HEK293 (cell line): ENCODE measurements around the gene FRMD8.

Source experiments
- CTCF ChIA-PET: fragments of 350-600 bp; formaldehyde crosslinking; extraction: SDS; loops from one replicate; lab custom pipeline; 2021; ENCODE audit warnings: antibody characterized with exemption; lab: Yijun Ruan, JAX
- POLR2A ChIA-PET: fragments of 300-600 bp; formaldehyde crosslinking; extraction: SDS; loops from one replicate; lab custom pipeline; 2020; ENCODE audit warnings: antibody characterized with exemption, inconsistent platforms; lab: Yijun Ruan, JAX
- H3K27ac ChIP-seq: fragments of 200-500 bp; sonication (Bioruptor generic); 2 replicates; pipeline ENCODE4 v1.5.1; 2014; ENCODE audit warnings: low read depth, low read length, control low read depth, inconsistent platforms; ENCODE audit errors: extremely low read depth
- H3K36me3 ChIP-seq, 2 experiments: fragments of 200-500 bp in 1 of 2; sonication (Bioruptor generic) in 1 of 2; 1 replicate in 1 of 2; 2 replicates in 1 of 2; pipeline ENCODE4 v1.5.1; 2014 to 2017; ENCODE audit warnings: inconsistent platforms in 2 of 2, low read length in 2 of 2; ENCODE audit not compliant: control insufficient read depth in 2 of 2, insufficient read depth in 1 of 2
- H3K4me1 ChIP-seq: fragments of 200-500 bp; sonication (Bioruptor generic); 2 replicates; pipeline ENCODE4 v1.5.1; 2014; ENCODE audit warnings: mild to moderate bottlenecking, low read length, inconsistent platforms; ENCODE audit not compliant: control insufficient read depth, insufficient read depth
- H3K4me3 ChIP-seq: 2 replicates; pipeline ENCODE4 v1.5.1; 2011; ENCODE audit warnings: low read depth, mild to moderate bottlenecking, control low read depth, low read length, moderate library complexity
- H3K9me3 ChIP-seq: fragments of 200-500 bp; sonication (Bioruptor generic); 2 replicates; pipeline ENCODE4 v1.5.1; 2014; ENCODE audit warnings: low read depth, low read length, inconsistent platforms; ENCODE audit not compliant: control insufficient read depth, insufficient read depth
- GLIS1 ChIP-seq: fragments of 450-650 bp; formaldehyde crosslinking; IDR thresholded peaks from 2 replicates; pipeline ENCODE4 v1.5.1; 2016; ENCODE audit warnings: missing biosample characterization, missing genetic modification characterization
- GLIS2 ChIP-seq: fragments of 450-650 bp; formaldehyde crosslinking; IDR thresholded peaks from 2 replicates; pipeline ENCODE4 v1.5.1; 2016; ENCODE audit warnings: missing biosample characterization, missing genetic modification characterization
- KLF16 ChIP-seq: fragments of 450-650 bp; formaldehyde crosslinking; IDR thresholded peaks from 2 replicates; pipeline ENCODE4 v1.5.1; 2017; ENCODE audit warnings: missing biosample characterization, missing genetic modification characterization
- OVOL3 ChIP-seq: fragments of 450-650 bp; formaldehyde crosslinking; IDR thresholded peaks from 2 replicates; pipeline ENCODE4 v1.5.1; 2016; ENCODE audit warnings: missing biosample characterization, missing genetic modification characterization
- REPIN1 ChIP-seq: fragments of 450-650 bp; formaldehyde crosslinking; IDR thresholded peaks from 2 replicates; pipeline ENCODE4 v1.5.1; 2017; ENCODE audit warnings: missing biosample characterization, missing genetic modification characterization, low read depth
- SP2 ChIP-seq: fragments of 450-650 bp; formaldehyde crosslinking; IDR thresholded peaks from 2 replicates; pipeline ENCODE4 v1.5.1; 2016; ENCODE audit warnings: missing biosample characterization, missing genetic modification characterization
- SP7 ChIP-seq: fragments of 450-650 bp; formaldehyde crosslinking; IDR thresholded peaks from 2 replicates; pipeline ENCODE4 v1.5.1; 2016; ENCODE audit warnings: missing biosample characterization, missing genetic modification characterization
- ZBTB17 ChIP-seq: fragments of 450-650 bp; formaldehyde crosslinking; IDR thresholded peaks from 2 replicates; pipeline ENCODE4 v1.5.1; 2016; ENCODE audit warnings: missing biosample characterization, missing genetic modification characterization
- ZBTB7A ChIP-seq: fragments of 450-650 bp; formaldehyde crosslinking; IDR thresholded peaks from 2 replicates; pipeline ENCODE4 v1.5.1; 2016; ENCODE audit warnings: low read depth, missing biosample characterization, missing genetic modification characterization
- ZEB2 ChIP-seq: fragments of 450-650 bp; formaldehyde crosslinking; IDR thresholded peaks from 2 replicates; pipeline ENCODE4 v1.5.1; 2016; ENCODE audit warnings: missing biosample characterization, missing genetic modification characterization
- ZFP37 ChIP-seq: fragments of 450-650 bp; formaldehyde crosslinking; IDR thresholded peaks from 2 replicates; pipeline ENCODE4 v1.5.1; 2016; ENCODE audit warnings: missing biosample characterization, missing genetic modification characterization
- ZFP41 ChIP-seq: fragments of 450-650 bp; formaldehyde crosslinking; IDR thresholded peaks from 2 replicates; pipeline ENCODE4 v1.5.1; 2016; ENCODE audit warnings: missing biosample characterization, missing genetic modification characterization, borderline replicate concordance
- ZNF121 ChIP-seq: fragments of 450-650 bp; formaldehyde crosslinking; IDR thresholded peaks from 2 replicates; pipeline ENCODE4 v1.5.1; 2016; ENCODE audit warnings: missing biosample characterization, missing genetic modification characterization
- ZNF16 ChIP-seq: fragments of 450-650 bp; formaldehyde crosslinking; IDR thresholded peaks from 2 replicates; pipeline ENCODE4 v1.5.1; 2016; ENCODE audit warnings: low read depth, missing biosample characterization, missing genetic modification characterization
- ZNF169 ChIP-seq: fragments of 450-650 bp; formaldehyde crosslinking; IDR thresholded peaks from 2 replicates; pipeline ENCODE4 v1.5.1; 2016; ENCODE audit warnings: missing biosample characterization, missing genetic modification characterization
- ZNF24 ChIP-seq: fragments of 450-650 bp; formaldehyde crosslinking; IDR thresholded peaks from 2 replicates; pipeline ENCODE4 v1.5.1; 2016; ENCODE audit warnings: missing biosample characterization, missing genetic modification characterization
- ZNF391 ChIP-seq: fragments of 450-650 bp; formaldehyde crosslinking; IDR thresholded peaks from 2 replicates; pipeline ENCODE4 v1.5.1; 2016; ENCODE audit warnings: low read depth, missing biosample characterization, missing genetic modification characterization, borderline replicate concordance
- ZNF501 ChIP-seq: fragments of 450-650 bp; formaldehyde crosslinking; IDR thresholded peaks from 2 replicates; pipeline ENCODE4 v1.5.1; 2016; ENCODE audit warnings: missing biosample characterization, missing genetic modification characterization
- ZNF629 ChIP-seq: fragments of 450-650 bp; formaldehyde crosslinking; IDR thresholded peaks from 2 replicates; pipeline ENCODE4 v1.5.1; 2017; ENCODE audit warnings: missing biosample characterization, missing genetic modification characterization
- ZNF660 ChIP-seq: fragments of 450-650 bp; IDR thresholded peaks from 2 replicates; pipeline ENCODE4 v1.5.1; 2018; ENCODE audit warnings: missing biosample characterization, mild to moderate bottlenecking, missing genetic modification characterization
- TF ChIP-seq, protein P1 (sequence below): fragments of 450-650 bp; formaldehyde crosslinking; IDR thresholded peaks from 2 replicates; pipeline ENCODE4 v1.5.1; 2016; ENCODE audit warnings: missing biosample characterization, missing genetic modification characterization
- TF ChIP-seq, protein P2 (sequence below): fragments of 450-650 bp; formaldehyde crosslinking; IDR thresholded peaks from 2 replicates; pipeline ENCODE4 v1.5.1; 2016; ENCODE audit warnings: missing biosample characterization, missing genetic modification characterization
- TF ChIP-seq, protein P3 (sequence below): fragments of 450-650 bp; formaldehyde crosslinking; IDR thresholded peaks from 2 replicates; pipeline ENCODE4 v1.5.1; 2016; ENCODE audit warnings: missing biosample characterization, missing genetic modification characterization
- TF ChIP-seq, protein P4 (sequence below): fragments of 450-650 bp; formaldehyde crosslinking; IDR thresholded peaks from 2 replicates; pipeline ENCODE4 v1.5.1; 2017; ENCODE audit warnings: missing biosample characterization, missing genetic modification characterization
- TF ChIP-seq, protein P5 (sequence below): fragments of 450-650 bp; formaldehyde crosslinking; IDR thresholded peaks from 2 replicates; pipeline ENCODE4 v1.5.1; 2016; ENCODE audit warnings: missing biosample characterization, missing genetic modification characterization

Gene FRMD8, protein sequence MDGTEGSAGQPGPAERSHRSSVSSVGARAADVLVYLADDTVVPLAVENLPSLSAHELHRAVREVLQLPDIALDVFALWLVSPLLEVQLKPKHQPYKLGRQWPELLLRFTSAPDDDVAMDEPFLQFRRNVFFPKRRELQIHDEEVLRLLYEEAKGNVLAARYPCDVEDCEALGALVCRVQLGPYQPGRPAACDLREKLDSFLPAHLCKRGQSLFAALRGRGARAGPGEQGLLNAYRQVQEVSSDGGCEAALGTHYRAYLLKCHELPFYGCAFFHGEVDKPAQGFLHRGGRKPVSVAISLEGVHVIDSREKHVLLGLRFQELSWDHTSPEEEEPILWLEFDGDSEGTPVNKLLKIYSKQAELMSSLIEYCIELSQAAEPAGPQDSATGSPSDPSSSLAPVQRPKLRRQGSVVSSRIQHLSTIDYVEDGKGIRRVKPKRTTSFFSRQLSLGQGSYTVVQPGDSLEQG

DNA sequence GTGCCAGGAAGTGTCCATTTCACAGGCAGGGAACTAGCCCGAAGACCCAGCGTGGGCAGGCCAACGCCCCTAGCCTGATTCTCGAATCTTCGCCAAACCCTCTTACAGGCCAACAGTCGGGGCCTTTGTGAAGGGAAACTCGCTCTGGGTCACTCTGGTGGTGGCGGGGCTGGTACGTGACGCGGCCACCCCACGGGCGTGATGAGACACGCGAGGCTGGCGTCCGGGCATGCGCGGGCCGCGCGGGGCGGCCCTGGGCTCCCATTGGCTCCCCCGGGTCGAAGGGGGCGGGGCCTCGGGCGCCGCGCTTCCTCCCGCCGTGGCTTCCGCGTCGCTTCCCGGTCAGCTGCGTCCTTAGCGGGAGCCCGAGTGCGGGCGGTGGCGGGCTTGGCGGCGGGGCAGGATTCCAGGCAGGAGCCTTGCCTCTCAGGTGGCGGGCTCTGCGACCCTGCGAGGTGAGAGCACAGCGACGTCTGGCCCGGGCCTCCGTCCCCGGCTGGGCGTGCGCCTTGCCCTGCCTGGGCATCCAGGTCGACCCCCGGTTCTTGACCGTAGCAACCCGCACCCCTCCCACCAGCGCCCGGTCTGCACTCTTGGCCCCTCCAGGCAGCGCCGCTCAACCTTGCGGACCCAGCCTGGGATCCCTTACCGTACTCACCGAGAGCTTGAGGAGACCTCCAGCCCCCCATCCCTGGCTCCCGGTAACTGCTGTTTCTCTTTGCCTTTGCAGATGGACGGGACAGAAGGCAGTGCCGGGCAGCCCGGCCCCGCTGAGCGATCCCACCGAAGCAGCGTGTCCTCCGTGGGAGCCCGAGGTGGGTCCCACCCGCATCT lies at the start of gene FRMD8:
FRMD8 (plus strand) TSS at position 331 of the 834 bp plus-strand sequence; CDS start at position 731, 400 bp downstream.
- POLR2A ChIA-PET = interaction anchor here (0.7 to 2.1 kb wide), 8 partner anchors 28 to 138 kb away, joined by 3 to 7 read pairs (median 4); partner anchors contain the start of genes MALAT1, NEAT1 and SCYL1
- CTCF ChIA-PET = interaction anchor here (0.6 to 2.6 kb wide), 4 partner anchors 30 to 123 kb away, joined by 3 to 12 read pairs (median 4); no protein-coding TSS in a partner anchor
- Histone ChIP-seq H3K4me1 (peaks cover 6% of the 10 kb centered on the region; the same call in 1 of the 2 replicates), H3K27ac (peak within 1 kb of the TSS; percentile 64), H3K9me3 (no peaks in the 10 kb centered on the region), H3K4me3 (peak within 1 kb of the TSS; percentile 81), H3K36me3 (peaks cover 0 to 21% of the 10 kb centered on the region in 2 experiments; a peak in 1 of 3 replicates)
- TF ChIP-seq, protein P1, sequence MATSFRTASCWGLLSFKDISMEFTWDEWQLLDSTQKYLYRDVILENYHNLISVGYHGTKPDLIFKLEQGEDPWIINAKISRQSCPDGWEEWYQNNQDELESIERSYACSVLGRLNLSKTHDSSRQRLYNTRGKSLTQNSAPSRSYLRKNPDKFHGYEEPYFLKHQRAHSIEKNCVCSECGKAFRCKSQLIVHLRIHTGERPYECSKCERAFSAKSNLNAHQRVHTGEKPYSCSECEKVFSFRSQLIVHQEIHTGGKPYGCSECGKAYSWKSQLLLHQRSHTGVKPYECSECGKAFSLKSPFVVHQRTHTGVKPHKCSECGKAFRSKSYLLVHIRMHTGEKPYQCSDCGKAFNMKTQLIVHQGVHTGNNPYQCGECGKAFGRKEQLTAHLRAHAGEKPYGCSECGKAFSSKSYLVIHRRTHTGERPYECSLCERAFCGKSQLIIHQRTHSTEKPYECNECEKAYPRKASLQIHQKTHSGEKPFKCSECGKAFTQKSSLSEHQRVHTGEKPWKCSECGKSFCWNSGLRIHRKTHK (tag by site-specific recombination) = no peak
- TF ChIP-seq ZNF16 (tag by site-specific recombination) (no peak), ZBTB7A (0 out of 2 replicates have a peak, but pooled peaks have one; percentile 44), ZFP41 (no peak), SP2 (tag by site-specific recombination) (peak; percentile 45), ZNF660 (peak; percentile 29; the same call in 1 of the 2 replicates), ZNF24 (tag by site-specific recombination) (no peak), GLIS2 (peak; percentile 49), GLIS1 (tag by site-specific recombination) (peak; percentile 76), SP7 (tag by site-specific recombination) (0 out of 2 replicates have a peak, but pooled peaks have one; percentile 20), ZNF121 (tag by site-specific recombination) (no peak), ZBTB17 (tag by site-specific recombination) (0 out of 2 replicates have a peak, but pooled peaks have one; percentile 13), ZEB2 (tag by site-specific recombination) (peak; percentile 21; the same call in 1 of the 2 replicates), OVOL3 (tag by site-specific recombination) (no peak), KLF16 (tag by site-specific recombination) (no peak), ZNF501 (tag by site-specific recombination) (0 out of 2 replicates have a peak, but pooled peaks have one; percentile 32), ZNF629 (no peak), ZFP37 (tag by site-specific recombination) (no peak), REPIN1 (tag by site-specific recombination) (no peak), ZNF391 (tag by site-specific recombination) (peak; percentile 31; the same call in 1 of the 2 replicates), ZNF169 (no peak)
- TF ChIP-seq, protein P2, sequence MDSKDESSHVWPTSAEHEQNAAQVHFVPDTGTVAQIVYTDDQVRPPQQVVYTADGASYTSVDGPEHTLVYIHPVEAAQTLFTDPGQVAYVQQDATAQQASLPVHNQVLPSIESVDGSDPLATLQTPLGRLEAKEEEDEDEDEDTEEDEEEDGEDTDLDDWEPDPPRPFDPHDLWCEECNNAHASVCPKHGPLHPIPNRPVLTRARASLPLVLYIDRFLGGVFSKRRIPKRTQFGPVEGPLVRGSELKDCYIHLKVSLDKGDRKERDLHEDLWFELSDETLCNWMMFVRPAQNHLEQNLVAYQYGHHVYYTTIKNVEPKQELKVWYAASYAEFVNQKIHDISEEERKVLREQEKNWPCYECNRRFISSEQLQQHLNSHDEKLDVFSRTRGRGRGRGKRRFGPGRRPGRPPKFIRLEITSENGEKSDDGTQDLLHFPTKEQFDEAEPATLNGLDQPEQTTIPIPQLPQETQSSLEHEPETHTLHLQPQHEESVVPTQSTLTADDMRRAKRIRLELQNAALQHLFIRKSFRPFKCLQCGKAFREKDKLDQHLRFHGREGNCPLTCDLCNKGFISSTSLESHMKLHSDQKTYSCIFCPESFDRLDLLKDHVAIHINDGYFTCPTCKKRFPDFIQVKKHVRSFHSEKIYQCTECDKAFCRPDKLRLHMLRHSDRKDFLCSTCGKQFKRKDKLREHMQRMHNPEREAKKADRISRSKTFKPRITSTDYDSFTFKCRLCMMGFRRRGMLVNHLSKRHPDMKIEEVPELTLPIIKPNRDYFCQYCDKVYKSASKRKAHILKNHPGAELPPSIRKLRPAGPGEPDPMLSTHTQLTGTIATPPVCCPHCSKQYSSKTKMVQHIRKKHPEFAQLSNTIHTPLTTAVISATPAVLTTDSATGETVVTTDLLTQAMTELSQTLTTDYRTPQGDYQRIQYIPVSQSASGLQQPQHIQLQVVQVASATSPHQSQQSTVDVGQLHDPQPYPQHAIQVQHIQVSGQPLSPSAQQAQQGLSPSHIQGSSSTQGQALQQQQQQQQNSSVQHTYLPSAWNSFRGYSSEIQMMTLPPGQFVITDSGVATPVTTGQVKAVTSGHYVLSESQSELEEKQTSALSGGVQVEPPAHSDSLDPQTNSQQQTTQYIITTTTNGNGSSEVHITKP (tag by site-specific recombination) = peak; percentile 92
- TF ChIP-seq, protein P3, sequence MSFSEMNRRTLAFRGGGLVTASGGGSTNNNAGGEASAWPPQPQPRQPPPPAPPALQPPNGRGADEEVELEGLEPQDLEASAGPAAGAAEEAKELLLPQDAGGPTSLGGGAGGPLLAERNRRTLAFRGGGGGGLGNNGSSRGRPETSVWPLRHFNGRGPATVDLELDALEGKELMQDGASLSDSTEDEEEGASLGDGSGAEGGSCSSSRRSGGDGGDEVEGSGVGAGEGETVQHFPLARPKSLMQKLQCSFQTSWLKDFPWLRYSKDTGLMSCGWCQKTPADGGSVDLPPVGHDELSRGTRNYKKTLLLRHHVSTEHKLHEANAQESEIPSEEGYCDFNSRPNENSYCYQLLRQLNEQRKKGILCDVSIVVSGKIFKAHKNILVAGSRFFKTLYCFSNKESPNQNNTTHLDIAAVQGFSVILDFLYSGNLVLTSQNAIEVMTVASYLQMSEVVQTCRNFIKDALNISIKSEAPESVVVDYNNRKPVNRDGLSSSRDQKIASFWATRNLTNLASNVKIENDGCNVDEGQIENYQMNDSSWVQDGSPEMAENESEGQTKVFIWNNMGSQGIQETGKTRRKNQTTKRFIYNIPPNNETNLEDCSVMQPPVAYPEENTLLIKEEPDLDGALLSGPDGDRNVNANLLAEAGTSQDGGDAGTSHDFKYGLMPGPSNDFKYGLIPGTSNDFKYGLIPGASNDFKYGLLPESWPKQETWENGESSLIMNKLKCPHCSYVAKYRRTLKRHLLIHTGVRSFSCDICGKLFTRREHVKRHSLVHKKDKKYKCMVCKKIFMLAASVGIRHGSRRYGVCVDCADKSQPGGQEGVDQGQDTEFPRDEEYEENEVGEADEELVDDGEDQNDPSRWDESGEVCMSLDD = 0 out of 2 replicates have a peak, but pooled peaks have one; percentile 24
- TF ChIP-seq, protein P4, sequence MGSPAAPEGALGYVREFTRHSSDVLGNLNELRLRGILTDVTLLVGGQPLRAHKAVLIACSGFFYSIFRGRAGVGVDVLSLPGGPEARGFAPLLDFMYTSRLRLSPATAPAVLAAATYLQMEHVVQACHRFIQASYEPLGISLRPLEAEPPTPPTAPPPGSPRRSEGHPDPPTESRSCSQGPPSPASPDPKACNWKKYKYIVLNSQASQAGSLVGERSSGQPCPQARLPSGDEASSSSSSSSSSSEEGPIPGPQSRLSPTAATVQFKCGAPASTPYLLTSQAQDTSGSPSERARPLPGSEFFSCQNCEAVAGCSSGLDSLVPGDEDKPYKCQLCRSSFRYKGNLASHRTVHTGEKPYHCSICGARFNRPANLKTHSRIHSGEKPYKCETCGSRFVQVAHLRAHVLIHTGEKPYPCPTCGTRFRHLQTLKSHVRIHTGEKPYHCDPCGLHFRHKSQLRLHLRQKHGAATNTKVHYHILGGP (tag by site-specific recombination) = no peak
- TF ChIP-seq, protein P5, sequence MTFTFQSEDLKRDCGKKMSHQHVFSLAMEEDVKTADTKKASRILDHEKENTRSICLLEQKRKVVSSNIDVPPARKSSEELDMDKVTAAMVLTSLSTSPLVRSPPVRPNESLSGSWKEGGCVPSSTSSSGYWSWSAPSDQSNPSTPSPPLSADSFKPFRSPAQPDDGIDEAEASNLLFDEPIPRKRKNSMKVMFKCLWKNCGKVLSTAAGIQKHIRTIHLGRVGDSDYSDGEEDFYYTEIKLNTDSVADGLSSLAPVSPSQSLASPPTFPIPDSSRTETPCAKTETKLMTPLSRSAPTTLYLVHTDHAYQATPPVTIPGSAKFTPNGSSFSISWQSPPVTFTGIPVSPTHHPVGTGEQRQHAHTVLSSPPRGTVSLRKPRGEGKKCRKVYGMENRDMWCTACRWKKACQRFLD (tag by site-specific recombination) = no peak
